Gastrocnemius medialis (tissue), 4 donors: ENCODE data around the gene ANKH. TPM values are rescaled to one million over a fixed set of nuclear protein-coding genes. Genes with fewer than 3 reads are reported as not detected.

Source experiments
- ATAC-seq, 2 donors: fragments of 150-250 bp; one replicate each; pipeline ENCODE4 v1.9.1; 2016
- DNase-seq, 2 donors: peaks; one replicate each; pipeline ENCODE4 v3.0.0-alpha.2; 2019
- H3K27ac ChIP-seq, 4 donors: fragments of 200-600 bp; sonication (generic); 1 replicate in 1 of 4; 2 replicates in 3 of 4; pipeline ENCODE4 v1.5.1; 2016 to 2018; ENCODE audit warnings: mild to moderate bottlenecking in 2 of 4, moderate library complexity in 1 of 4
- H3K27me3 ChIP-seq, 3 donors: fragments of 200-600 bp; sonication (generic) in 2 of 3; 1 replicate in 1 of 3; 2 replicates in 2 of 3; pipeline versions ENCODE4 v1.5.1 to v1.6.0; 2016 to 2019; ENCODE audit warnings: mild to moderate bottlenecking in 1 of 3, moderate library complexity in 1 of 3
- H3K36me3 ChIP-seq, 2 donors: fragments of 200-600 bp; sonication (generic) in 1 of 2; one replicate each; pipeline ENCODE4 v1.5.1; 2017 to 2018
- H3K4me1 ChIP-seq, 2 donors: fragments of 200-600 bp; sonication (generic) in 1 of 2; one replicate each; pipeline ENCODE4 v1.5.1; 2016 to 2017; ENCODE audit warnings: mild to moderate bottlenecking in 2 of 2
- H3K4me3 ChIP-seq, 4 donors: fragments of 200-600 bp; sonication (generic) in 3 of 4; 1 replicate in 1 of 4; 2 replicates in 3 of 4; pipeline ENCODE4 v1.5.1; 2016 to 2019; ENCODE audit warnings: mild to moderate bottlenecking in 2 of 4
- H3K9me3 ChIP-seq, 3 donors: fragments of 200-600 bp; sonication (generic) in 2 of 3; 1 replicate in 1 of 3; 2 replicates in 2 of 3; pipeline ENCODE4 v1.5.1; 2016 to 2019
- POLR2A ChIP-seq, 2 donors: fragments of 450-650 bp; IDR thresholded peaks; one replicate each; pipeline ENCODE4 v1.6.1; 2017; ENCODE audit warnings: antibody characterized with exemption in 2 of 2, mild to moderate bottlenecking in 2 of 2, moderate library complexity in 2 of 2
- in situ Hi-C, 4 donors: fragments of 200-750 bp; cut with MboI; loops; one replicate each; pipeline versions ENCODE4 v1.15.0 to v1.8.0; 2017; ENCODE audit warnings: low sequenced_read_pairs in 4 of 4
- intact Hi-C: fragments of 100-400 bp; cut with DNase I; formaldehyde crosslinking; loops from one replicate; pipeline ENCODE4 v1.15.1; 2023; ENCODE audit warnings: low total_unique reads
- total RNA-seq, 4 donors: library from RNA; depleted of rRNA; stranded (reverse); fragments of >200 nt; gene quantifications; one replicate each; pipeline versions ENCODE4 v1.1.0 to v1.2.3, GENCODE V29; 2016
- TF ChIP-seq, protein P1 (sequence below), 5 experiments: fragments of 450-650 bp in 3 of 5; fragments of 200-600 bp in 2 of 5; sonication (generic) in 2 of 5; IDR thresholded peaks in 4 of 5; conservative IDR thresholded peaks in 1 of 5; 1 replicate in 4 of 5; 2 replicates in 1 of 5; pipeline ENCODE4 v1.5.1; 2016 to 2019; ENCODE audit warnings: antibody characterized with exemption in 5 of 5, mild to moderate bottlenecking in 3 of 5, moderate library complexity in 3 of 5

The ANKH gene
- total RNA-seq, 4 donors from 2014 or later: 33.5 to 52.1 (median 36.0) TPM

- H3K27me3 ChIP-seq: no peaks in the 10 kb centered on the region
- H3K36me3 ChIP-seq: no peaks in the 10 kb centered on the region
- DNase-seq: no peak
- ATAC-seq: no peak
- H3K27ac ChIP-seq: peak overlapping the region; percentile 77 to 88 (median 83)
- in situ Hi-C loops: loop anchor here (10.0 to 25.0 kb wide), 2 partner anchors 138 to 280 kb away; partner anchors contain the start of gene ANKH (in 2 of the 4)
- peaks cover 39 to 44% of the 10 kb centered on the region in 2 donors for H3K4me1 ChIP-seq
- intact Hi-C loops: loop anchor here (5.0 kb wide), 1 partner anchor 98 kb away; no protein-coding TSS in a partner anchor
- TF ChIP-seq POLR2A (IDR thresholded peaks at IDR 0.05): no peak
- no peaks in the 10 kb centered on the region for H3K9me3 ChIP-seq
- H3K4me3 ChIP-seq: no peak overlapping the region
These were observed 146.9 kb downstream of the ANKH start for GRCh38 chr5:14724633-14725032.

GRCh38 chr5:14723701-14724132, 147.9 kb downstream of the ANKH start:
- peak overlapping the region in 2 of 4 donors; percentile 81 to 88 for H3K27ac ChIP-seq
- DNase-seq: no peak
- no peaks in the 10 kb centered on the region for H3K27me3 ChIP-seq
- H3K4me1 ChIP-seq: peaks cover 36 to 41% of the 10 kb centered on the region in 2 donors
- TF ChIP-seq POLR2A (IDR thresholded peaks at IDR 0.05): no peak
- TF ChIP-seq, protein P1, sequence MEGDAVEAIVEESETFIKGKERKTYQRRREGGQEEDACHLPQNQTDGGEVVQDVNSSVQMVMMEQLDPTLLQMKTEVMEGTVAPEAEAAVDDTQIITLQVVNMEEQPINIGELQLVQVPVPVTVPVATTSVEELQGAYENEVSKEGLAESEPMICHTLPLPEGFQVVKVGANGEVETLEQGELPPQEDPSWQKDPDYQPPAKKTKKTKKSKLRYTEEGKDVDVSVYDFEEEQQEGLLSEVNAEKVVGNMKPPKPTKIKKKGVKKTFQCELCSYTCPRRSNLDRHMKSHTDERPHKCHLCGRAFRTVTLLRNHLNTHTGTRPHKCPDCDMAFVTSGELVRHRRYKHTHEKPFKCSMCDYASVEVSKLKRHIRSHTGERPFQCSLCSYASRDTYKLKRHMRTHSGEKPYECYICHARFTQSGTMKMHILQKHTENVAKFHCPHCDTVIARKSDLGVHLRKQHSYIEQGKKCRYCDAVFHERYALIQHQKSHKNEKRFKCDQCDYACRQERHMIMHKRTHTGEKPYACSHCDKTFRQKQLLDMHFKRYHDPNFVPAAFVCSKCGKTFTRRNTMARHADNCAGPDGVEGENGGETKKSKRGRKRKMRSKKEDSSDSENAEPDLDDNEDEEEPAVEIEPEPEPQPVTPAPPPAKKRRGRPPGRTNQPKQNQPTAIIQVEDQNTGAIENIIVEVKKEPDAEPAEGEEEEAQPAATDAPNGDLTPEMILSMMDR (IDR thresholded peaks at IDR 0.05 in 4 of 5, conservative IDR thresholded peaks at IDR 0.05 in 1 of 5): no peak
- in situ Hi-C loops (loop anchor here in 2 of 4 donors (10.0 kb wide), 1 partner anchor 281 kb away; no protein-coding TSS in a partner anchor), intact Hi-C loops (no loop called here)
- no peak overlapping the region for H3K4me3 ChIP-seq
- no peak for ATAC-seq
- no peaks in the 10 kb centered on the region for H3K36me3 ChIP-seq
- H3K9me3 ChIP-seq: no peaks in the 10 kb centered on the region

- Histone ChIP-seq H3K36me3 (no peaks in the 10 kb centered on the region), H3K9me3 (no peaks in the 10 kb centered on the region), H3K27ac (peak overlapping the region in 2 of 4 donors; percentile 2 to 15), H3K4me3 (no peak overlapping the region), H3K4me1 (peaks cover 28 to 33% of the 10 kb centered on the region in 2 donors), H3K27me3 (no peaks in the 10 kb centered on the region)
- in situ Hi-C loops: loop anchor here in 2 of 4 donors (10.0 kb wide), 1 partner anchor 282 kb away; no protein-coding TSS in a partner anchor
- no peak for DNase-seq
- no peak for ATAC-seq
- intact Hi-C loops: no loop called here
- no peak for TF ChIP-seq POLR2A (IDR thresholded peaks at IDR 0.05)
- TF ChIP-seq, protein P1 (IDR thresholded peaks at IDR 0.05 in 4 of 5, conservative IDR thresholded peaks at IDR 0.05 in 1 of 5): no peak
These were observed 148.7 kb downstream of the ANKH start for GRCh38 chr5:14722923-14723322.

GRCh38 chr5:14721990-14722656, 149.5 kb downstream of the ANKH start:
- Histone ChIP-seq H3K36me3 (no peaks in the 10 kb centered on the region), H3K27ac (no peak overlapping the region), H3K4me3 (no peak overlapping the region), H3K27me3 (no peaks in the 10 kb centered on the region), H3K4me1 (peaks cover 20 to 27% of the 10 kb centered on the region in 2 donors), H3K9me3 (no peaks in the 10 kb centered on the region)
- in situ Hi-C loops (loop anchor here in 2 of 4 donors (10.0 kb wide), 1 partner anchor 283 kb away; no protein-coding TSS in a partner anchor), intact Hi-C loops (no loop called here)
- DNase-seq (no peak), ATAC-seq (no peak)
- no peak for TF ChIP-seq POLR2A (IDR thresholded peaks at IDR 0.05)
- TF ChIP-seq, protein P1 (IDR thresholded peaks at IDR 0.05 in 4 of 5, conservative IDR thresholded peaks at IDR 0.05 in 1 of 5): no peak

DNA sequence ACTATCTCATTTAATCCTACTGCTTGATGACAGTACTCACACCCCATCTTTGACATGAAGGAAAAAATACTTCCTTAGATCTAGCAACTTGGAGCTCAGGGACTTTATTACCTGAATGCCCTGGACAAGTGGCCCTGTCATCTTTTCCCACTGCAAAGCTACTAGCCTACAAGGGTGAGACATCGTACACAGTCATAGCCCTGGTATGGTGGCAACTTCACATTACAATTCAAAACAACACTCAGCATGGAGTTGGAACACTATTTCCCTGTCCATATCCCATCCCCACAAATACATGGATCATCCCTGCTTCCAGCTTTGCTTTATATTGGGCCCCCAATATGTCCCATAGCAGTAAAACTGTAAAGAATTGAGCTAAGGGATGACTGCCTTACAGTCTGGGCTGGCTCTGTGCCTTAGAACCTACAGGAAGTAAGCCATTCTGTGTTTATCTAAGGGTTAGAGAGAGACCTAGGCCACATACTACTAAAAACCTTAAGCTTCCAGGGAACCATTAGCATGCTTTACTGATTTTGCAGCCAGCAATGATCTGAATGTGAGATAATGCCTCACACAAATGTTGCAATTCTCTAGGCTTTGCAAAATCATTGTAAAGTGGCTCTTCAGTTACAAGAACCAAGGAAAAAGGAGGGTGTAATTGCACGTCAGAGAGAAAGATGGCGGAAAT, 151.2 kb downstream of the ANKH start:
- intact Hi-C loops (no loop called here), in situ Hi-C loops (loop anchor here in 2 of 4 donors (10.0 kb wide), 1 partner anchor 284 kb away; no protein-coding TSS in a partner anchor)
- Histone ChIP-seq H3K9me3 (no peaks in the 10 kb centered on the region), H3K4me1 (peaks cover 2 to 13% of the 10 kb centered on the region in 2 donors), H3K27ac (no peak overlapping the region), H3K27me3 (no peaks in the 10 kb centered on the region), H3K36me3 (no peaks in the 10 kb centered on the region), H3K4me3 (no peak overlapping the region)
- no peak for ATAC-seq
- TF ChIP-seq, protein P1 (IDR thresholded peaks at IDR 0.05 in 4 of 5, conservative IDR thresholded peaks at IDR 0.05 in 1 of 5): no peak
- TF ChIP-seq POLR2A (IDR thresholded peaks at IDR 0.05): no peak
- no peak for DNase-seq
